ENCODE results near the gene CR1L.

- TF ChIP-seq EZH2 (IDR thresholded peaks at IDR 0.05; ENCODE audit: borderline replicate concordance, low read depth, low read length, poor library complexity, severe bottlenecking) (no peak), CTCF (conservative IDR thresholded peaks at IDR 0.05; ENCODE audit: low read depth, low read length) (no peak)
These were observed 28.5 kb downstream of the CR1L start for GRCh38 chr1:207673399-207673798.

Measured in A673 (cell line).